Measurements from ENCODE around the gene PICK1.

DNA sequence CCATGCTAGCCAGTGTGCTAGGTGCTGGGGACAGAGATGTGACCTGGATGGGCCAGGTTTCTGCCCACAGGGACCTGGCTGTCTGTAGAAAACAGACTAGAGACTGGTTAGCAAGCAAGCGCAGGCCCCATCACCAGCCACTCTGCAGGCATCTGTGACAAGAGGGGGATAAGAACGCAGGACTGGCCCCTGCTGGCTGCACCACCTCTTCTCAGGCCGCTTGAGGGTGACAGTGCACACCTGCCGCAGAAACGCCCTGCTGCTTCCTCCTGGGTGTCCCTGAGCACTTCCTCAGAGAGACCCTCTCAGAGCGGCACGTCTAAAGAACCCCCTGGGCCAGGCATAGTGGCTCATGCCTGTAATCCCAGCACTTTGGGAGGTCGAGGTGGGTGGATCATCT is 5.9 kb upstream of the PICK1 start:
- no peak for TF ChIP-seq POLR2AphosphoS5 (IDR thresholded peaks at IDR 0.05; ENCODE audit: low read depth, low read length)
- no peak for TF ChIP-seq TAF1 (IDR thresholded peaks at IDR 0.05; ENCODE audit: low read depth, low read length)
- TF ChIP-seq POLR2A (IDR thresholded peaks at IDR 0.05; ENCODE audit: low read depth, low read length) = no peak
